HAP-1 (cell line): Measurements from ENCODE around the gene ADAMTS12.

Experiments
- DNase-seq, 2 experiments: peaks; one replicate each; pipeline ENCODE4 v3.0.0-alpha.2; 2016 to 2020; ENCODE audit warnings: low spot score in 2 of 2
- H3K27me3 ChIP-seq: fragments of 250-450 bp; sonication (Bioruptor Pico); 2 replicates; pipeline ENCODE4 v1.5.1; 2020; ENCODE audit warnings: low read depth, mild to moderate bottlenecking, moderate library complexity
- H3K36me3 ChIP-seq: fragments of 250-450 bp; sonication (Bioruptor Pico); replicated peaks from 2 replicates; pipeline ENCODE4 v1.5.1; 2020; ENCODE audit warnings: mild to moderate bottlenecking
- H3K4me1 ChIP-seq: fragments of 250-450 bp; sonication (Bioruptor Pico); 2 replicates; pipeline ENCODE4 v1.5.1; 2020; ENCODE audit warnings: mild to moderate bottlenecking
- H3K4me3 ChIP-seq: fragments of 250-450 bp; sonication (Bioruptor Pico); 2 replicates; pipeline ENCODE4 v1.5.1; 2020; ENCODE audit warnings: mild to moderate bottlenecking, moderate library complexity
- H3K9me3 ChIP-seq: fragments of 250-450 bp; sonication (Bioruptor Pico); 2 replicates; pipeline ENCODE4 v1.5.1; 2020; ENCODE audit warnings: mild to moderate bottlenecking, moderate library complexity
- in situ Hi-C: fragments of 300-500 bp; cut with MboI; formaldehyde crosslinking; loops from 3 replicates; pipeline ENCODE4 v1.14.3; 2020; ENCODE audit warnings: low sequenced_read_pairs, inconsistent platforms, mixed read lengths

ADAMTS12 gene

DNA sequence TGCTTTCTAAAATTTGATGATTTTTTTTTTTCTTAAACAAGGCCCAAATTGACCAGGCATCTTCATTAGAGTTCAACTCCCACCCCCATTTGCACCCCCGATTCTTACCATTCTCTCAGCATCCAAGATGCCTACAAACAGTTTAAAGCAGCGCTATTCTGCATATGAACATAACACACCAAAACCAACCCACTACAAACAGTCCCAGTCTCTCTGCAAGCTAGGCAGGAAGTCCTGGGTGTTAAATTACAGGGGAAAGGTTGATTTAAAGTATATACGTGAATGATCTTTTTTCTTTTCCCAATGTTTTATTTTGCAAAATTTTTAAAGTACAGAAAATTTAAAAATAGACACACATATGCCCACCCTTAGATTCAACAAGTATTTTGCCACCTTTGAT is 127.0 kb downstream of the ADAMTS12 start:
- in situ Hi-C loops: no loop called here
- no peak for DNase-seq
- Histone ChIP-seq H3K9me3 (no peaks in the 10 kb centered on the region), H3K4me3 (no peak overlapping the region), H3K27me3 (no peaks in the 10 kb centered on the region), H3K36me3 (no peaks in the 10 kb centered on the region), H3K4me1 (no peaks in the 10 kb centered on the region; the same call in 1 of the 2 replicates)

DNA sequence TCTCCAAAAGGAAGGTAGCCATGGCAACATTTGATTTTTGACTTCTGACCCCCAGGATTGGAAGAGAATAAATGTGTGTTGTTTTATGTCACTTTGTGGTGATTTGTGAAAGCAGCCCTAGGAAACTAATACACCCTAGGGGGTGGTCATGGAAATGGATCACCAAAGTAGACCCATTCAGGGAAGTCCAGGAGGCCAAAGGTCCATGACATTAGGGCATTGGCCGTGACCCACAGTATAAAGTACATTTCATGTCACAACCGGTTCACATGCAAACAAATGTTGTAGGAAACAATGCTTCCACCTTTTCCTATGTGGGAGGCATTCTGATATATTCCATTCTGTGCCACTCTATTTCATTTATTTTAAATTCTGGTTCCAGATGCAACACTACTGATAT is 128.4 kb downstream of the ADAMTS12 start:
- H3K36me3 ChIP-seq: no peaks in the 10 kb centered on the region
- H3K4me1 ChIP-seq: no peaks in the 10 kb centered on the region; the same call in 1 of the 2 replicates
- in situ Hi-C loops: no loop called here
- H3K4me3 ChIP-seq: no peak overlapping the region
- no peak for DNase-seq
- no peaks in the 10 kb centered on the region for H3K9me3 ChIP-seq
- no peaks in the 10 kb centered on the region for H3K27me3 ChIP-seq

DNA sequence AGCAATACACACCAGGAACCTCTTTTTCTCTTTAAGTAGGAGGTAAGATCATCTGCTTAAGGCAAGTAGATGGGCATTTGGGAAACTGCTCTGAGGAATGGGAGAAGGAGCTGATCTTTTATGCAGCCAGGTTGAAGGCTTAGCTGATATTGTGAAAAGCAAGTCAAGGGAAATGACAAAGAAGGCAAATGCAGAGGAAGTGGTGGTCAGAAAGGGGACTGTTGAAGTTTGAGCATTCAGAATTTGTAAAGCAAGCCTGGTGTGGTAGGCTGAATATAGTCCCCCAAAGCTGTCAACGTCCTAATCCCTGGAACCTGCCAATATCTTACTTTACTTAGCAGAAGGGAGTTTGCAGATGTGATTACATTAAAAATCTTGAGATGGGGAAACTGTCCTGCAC is 128.9 kb downstream of the ADAMTS12 start:
- no peaks in the 10 kb centered on the region; the same call in 1 of the 2 replicates for H3K4me1 ChIP-seq
- in situ Hi-C loops: no loop called here

DNA sequence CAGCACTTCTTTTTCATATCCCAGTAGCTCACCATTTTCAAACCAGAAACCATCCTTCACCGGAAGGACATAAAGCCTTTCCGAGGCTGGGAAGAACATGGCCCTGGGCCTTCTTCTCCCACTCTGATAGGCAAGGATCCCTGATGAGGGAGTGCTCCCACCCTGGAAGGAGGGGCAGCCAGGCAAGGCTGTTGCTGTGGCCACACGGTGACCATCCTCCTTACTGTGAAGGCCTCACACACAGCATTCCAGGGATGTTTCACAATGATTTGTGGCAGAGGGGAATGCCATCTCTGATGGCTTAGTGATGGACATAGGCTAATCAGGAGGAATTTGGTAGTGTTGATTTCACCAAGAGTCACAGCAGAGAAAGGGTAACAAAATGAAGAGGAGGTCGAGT is 130.7 kb downstream of the ADAMTS12 start:
- H3K4me3 ChIP-seq: no peak overlapping the region
- H3K27me3 ChIP-seq: no peaks in the 10 kb centered on the region
- H3K9me3 ChIP-seq: no peaks in the 10 kb centered on the region
- DNase-seq: no peak
- in situ Hi-C loops: no loop called here
- H3K36me3 ChIP-seq: no peaks in the 10 kb centered on the region
- no peaks in the 10 kb centered on the region; the same call in 1 of the 2 replicates for H3K4me1 ChIP-seq

More for the DNA sequence above, 128.9 kb downstream of the ADAMTS12 start:
- Histone ChIP-seq H3K9me3 (no peaks in the 10 kb centered on the region), H3K36me3 (no peaks in the 10 kb centered on the region), H3K27me3 (no peaks in the 10 kb centered on the region), H3K4me3 (no peak overlapping the region)
- no peak for DNase-seq

DNA sequence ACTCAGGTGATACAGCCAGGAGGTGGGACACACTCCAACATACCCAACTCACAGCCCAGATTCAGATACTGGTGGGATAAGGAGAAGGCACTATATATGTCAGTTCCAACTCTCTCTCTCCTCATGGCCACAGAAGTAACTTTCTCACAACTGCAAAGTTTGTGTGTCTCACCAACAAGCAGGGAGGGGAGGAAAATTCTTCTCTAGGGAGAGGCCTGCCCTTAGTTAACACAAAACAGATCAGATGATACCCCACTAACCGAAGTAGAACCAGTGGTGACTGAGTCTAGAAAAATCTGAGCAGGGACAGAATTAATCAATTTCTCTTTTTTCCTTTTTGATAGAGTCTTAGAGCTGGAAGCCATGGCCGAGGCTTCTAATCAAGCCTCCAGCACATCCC is 133.1 kb downstream of the ADAMTS12 start:
- Histone ChIP-seq H3K27me3 (no peaks in the 10 kb centered on the region), H3K9me3 (no peaks in the 10 kb centered on the region), H3K4me1 (no peaks in the 10 kb centered on the region), H3K4me3 (no peak overlapping the region), H3K36me3 (no peaks in the 10 kb centered on the region)
- no peak for DNase-seq
- in situ Hi-C loops: no loop called here

DNA sequence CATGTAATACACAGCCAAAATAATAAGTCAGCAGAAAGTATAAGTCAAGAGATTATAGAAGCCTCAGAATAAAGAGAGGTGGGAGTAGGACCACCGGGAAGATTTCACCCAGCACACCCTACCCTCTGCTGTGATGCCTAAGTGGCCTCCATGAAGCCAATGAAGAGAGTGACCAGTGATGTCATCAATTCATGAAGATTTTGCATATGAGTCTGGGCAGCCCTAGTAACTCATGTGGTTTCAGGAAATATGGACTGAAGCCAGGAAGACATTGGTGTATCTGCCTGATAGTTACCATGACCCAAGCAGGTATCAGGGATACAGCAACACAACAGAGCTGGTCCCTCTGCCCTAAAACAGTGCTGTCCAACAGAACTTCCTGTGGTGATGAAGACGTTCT is 135.3 kb downstream of the ADAMTS12 start:
- Histone ChIP-seq H3K4me3 (no peak overlapping the region), H3K27me3 (no peaks in the 10 kb centered on the region), H3K4me1 (no peaks in the 10 kb centered on the region), H3K36me3 (no peaks in the 10 kb centered on the region), H3K9me3 (no peaks in the 10 kb centered on the region)
- no peak for DNase-seq
- in situ Hi-C loops: no loop called here

DNA sequence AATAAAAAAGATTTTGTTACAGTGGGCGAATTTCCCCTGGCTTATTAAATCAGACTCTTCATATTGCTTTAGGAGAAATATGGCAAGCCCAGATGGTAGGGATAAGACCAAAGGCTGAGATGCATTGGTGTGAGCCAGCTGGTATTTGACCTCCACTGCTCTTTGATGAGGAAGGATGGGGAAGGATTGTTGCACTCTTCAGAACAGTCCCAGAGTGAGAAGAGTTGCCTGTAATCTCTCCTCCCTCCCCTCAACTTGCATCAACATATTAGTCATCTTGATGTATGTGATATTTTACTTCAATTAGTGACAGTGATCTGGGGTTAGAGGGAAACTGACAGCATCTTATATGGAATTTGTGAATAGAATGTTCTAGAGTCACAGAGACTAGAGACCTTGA is 136.6 kb downstream of the ADAMTS12 start:
- no peak for DNase-seq
- no peaks in the 10 kb centered on the region for H3K4me1 ChIP-seq
- in situ Hi-C loops: no loop called here
- no peaks in the 10 kb centered on the region for H3K9me3 ChIP-seq
- H3K4me3 ChIP-seq: no peak overlapping the region
- H3K27me3 ChIP-seq: no peaks in the 10 kb centered on the region
- no peaks in the 10 kb centered on the region for H3K36me3 ChIP-seq

DNA sequence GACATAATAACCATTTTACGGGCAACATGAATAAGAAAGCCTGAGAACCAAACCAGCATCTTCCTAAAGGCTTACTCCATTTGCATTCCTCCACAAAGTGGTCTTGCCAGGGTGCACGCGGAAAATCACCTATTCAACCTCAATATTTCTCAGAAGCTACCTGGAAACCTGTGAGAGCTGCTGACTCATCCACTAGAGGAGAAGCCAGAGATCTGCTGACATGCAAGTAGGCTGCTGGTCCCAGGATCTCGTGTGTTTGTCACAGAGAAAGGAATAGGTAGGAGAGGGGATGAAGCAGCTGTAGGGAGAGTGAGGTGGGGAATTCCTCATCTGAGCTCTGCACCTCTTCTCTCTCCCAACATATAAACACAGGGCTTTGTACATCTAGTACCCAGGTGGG is 138.1 kb downstream of the ADAMTS12 start:
- DNase-seq: no peak
- in situ Hi-C loops: no loop called here
- Histone ChIP-seq H3K4me3 (no peak overlapping the region), H3K27me3 (no peaks in the 10 kb centered on the region), H3K4me1 (no peaks in the 10 kb centered on the region), H3K36me3 (no peaks in the 10 kb centered on the region), H3K9me3 (no peaks in the 10 kb centered on the region)

DNA sequence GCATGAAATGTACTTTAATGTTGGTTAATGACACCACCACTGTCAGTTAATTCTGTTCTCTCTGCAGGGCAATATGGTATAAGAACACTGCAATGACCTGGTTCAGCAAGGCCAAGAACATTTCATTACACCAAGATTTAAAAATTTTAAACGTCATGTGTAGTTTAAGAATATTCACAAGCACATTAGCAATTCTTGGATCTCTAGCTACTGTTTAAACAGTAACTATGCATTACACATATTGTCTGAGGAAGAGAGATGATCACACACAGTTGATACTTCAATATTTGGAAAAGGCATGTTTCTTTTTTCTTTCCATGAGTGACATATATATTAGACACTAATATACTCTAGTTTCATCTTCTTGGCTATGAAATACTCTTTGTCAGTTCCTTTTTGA is 143.0 kb downstream of the ADAMTS12 start:
- no peak overlapping the region for H3K4me3 ChIP-seq
- DNase-seq: no peak
- H3K27me3 ChIP-seq: no peaks in the 10 kb centered on the region
- in situ Hi-C loops: no loop called here
- no peaks in the 10 kb centered on the region for H3K9me3 ChIP-seq
- no peaks in the 10 kb centered on the region for H3K4me1 ChIP-seq
- no peaks in the 10 kb centered on the region for H3K36me3 ChIP-seq

DNA sequence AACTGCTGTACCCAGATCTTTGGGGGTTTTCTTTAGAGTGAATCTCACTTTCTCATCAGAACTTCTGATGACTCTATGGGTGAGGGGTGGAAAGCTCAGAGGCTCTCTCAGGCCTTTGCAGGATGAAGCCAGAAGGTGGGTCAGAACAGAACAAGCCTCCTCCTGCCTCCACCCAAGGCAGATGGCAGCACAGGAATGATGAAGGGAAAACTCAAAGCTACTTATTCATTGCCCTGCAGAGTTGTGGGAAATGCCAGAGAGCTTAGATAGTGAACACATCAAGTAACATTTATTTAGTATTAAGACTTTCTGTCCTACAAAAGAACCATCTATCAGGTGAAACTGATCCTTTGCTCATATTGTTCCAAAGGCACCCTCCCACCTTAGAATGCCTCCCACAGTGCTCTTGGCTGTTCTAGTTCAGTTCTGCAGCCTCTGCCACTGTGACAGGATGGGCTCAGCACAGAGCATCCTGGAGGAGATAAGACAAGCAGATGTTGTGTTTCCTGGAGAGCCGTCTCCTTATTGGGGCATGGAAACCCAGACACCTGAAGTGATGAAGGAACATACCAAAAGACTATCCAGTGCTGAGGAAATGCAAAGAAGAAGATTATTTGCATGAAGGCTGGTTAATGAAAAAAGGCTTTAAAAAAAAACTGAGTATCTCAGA is 146.6 kb downstream of the ADAMTS12 start:
- H3K9me3 ChIP-seq: no peaks in the 10 kb centered on the region
- no peaks in the 10 kb centered on the region for H3K4me1 ChIP-seq
- in situ Hi-C loops: no loop called here
- no peak overlapping the region for H3K4me3 ChIP-seq
- no peak for DNase-seq
- no peaks in the 10 kb centered on the region for H3K27me3 ChIP-seq
- H3K36me3 ChIP-seq: no peaks in the 10 kb centered on the region

DNA sequence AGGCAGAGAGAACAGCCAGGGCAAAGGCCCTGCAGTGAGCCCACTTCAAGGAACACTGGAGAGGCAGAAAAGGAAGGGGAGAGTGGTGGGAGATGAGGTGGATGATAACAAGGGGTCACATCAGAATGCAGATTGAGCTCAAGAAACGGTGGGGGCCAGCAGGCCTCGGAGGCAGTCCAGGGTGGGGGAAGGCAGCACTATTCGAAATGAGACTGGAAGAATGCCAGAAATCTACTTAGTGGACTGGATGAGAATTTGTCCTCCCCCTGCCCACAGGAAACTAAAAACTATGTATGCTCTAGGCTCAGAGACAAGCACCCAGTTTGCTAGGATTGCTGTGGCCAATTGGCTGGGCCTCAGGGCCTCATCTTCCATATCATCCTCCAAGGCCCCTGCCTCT is 148.7 kb downstream of the ADAMTS12 start:
- Histone ChIP-seq H3K36me3 (no peaks in the 10 kb centered on the region), H3K4me1 (no peaks in the 10 kb centered on the region), H3K9me3 (no peaks in the 10 kb centered on the region), H3K27me3 (no peaks in the 10 kb centered on the region), H3K4me3 (no peak overlapping the region)
- in situ Hi-C loops: no loop called here
- DNase-seq: no peak

DNA sequence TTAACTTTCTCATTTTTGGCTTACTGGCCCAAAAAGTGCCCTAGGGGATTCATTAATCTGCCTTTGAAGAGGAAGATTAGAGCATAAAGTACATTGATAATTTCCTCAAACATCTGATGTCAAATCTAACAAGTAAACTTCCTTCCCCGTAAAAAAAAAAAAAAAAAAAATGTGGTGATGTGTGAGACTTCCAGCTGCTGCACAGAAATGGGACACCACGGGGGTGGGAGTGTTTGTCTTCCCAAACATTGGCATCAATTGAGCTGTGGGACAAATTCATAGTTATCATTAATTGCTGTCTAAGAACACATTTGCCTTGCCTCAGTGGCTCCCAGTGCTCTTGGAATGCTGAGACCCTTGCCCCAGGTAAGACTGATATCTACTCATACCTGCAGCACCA is 149.6 kb downstream of the ADAMTS12 start:
- in situ Hi-C loops: no loop called here
- no peaks in the 10 kb centered on the region for H3K27me3 ChIP-seq
- DNase-seq: no peak
- no peak overlapping the region for H3K4me3 ChIP-seq
- H3K4me1 ChIP-seq: no peaks in the 10 kb centered on the region
- H3K9me3 ChIP-seq: no peaks in the 10 kb centered on the region
- no peaks in the 10 kb centered on the region for H3K36me3 ChIP-seq

DNA sequence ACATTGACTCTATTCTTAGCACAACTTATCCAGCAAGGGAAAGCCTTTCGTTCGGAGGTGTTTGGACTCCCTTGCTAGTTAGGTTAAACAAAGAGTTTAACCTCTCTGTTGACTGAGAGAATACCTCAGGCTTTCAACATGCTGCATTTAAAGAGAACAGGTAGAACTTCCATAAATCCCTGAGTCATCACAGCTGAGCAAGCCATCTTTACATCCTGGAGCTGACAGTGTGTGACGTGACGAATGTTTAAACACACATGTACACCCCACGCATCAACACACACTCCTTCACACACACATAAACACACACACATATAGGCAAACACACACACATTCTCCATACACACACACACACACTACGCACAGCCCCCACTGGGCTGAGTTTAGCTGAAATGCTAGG is 152.8 kb downstream of the ADAMTS12 start:
- H3K9me3 ChIP-seq: no peaks in the 10 kb centered on the region
- no peaks in the 10 kb centered on the region for H3K4me1 ChIP-seq
- H3K27me3 ChIP-seq: no peaks in the 10 kb centered on the region
- no peaks in the 10 kb centered on the region for H3K36me3 ChIP-seq
- DNase-seq: no peak
- in situ Hi-C loops: no loop called here
- H3K4me3 ChIP-seq: no peak overlapping the region

DNA sequence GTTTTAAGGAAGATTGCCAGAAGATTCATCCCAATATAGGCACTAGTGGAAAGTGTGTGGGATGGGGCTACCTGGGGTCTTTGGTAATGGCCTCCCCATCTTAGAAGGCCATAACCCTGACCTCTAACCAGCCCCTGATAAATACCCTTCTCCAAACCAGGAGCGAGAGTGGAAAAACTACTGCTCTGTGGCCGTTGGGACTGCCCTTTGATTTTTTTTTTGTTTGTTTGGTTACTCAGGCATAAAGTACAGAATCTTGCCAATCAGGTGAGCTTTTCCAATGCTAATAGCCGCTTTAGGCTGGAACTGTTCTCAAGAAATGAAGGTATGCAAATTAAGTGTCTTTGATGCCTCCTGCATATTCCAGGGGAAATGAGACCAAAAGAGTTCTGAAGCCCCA is 153.7 kb downstream of the ADAMTS12 start:
- no peaks in the 10 kb centered on the region for H3K4me1 ChIP-seq
- no peaks in the 10 kb centered on the region for H3K36me3 ChIP-seq
- H3K9me3 ChIP-seq: no peaks in the 10 kb centered on the region
- no peak overlapping the region for H3K4me3 ChIP-seq
- in situ Hi-C loops: no loop called here
- DNase-seq: no peak
- H3K27me3 ChIP-seq: no peaks in the 10 kb centered on the region

DNA sequence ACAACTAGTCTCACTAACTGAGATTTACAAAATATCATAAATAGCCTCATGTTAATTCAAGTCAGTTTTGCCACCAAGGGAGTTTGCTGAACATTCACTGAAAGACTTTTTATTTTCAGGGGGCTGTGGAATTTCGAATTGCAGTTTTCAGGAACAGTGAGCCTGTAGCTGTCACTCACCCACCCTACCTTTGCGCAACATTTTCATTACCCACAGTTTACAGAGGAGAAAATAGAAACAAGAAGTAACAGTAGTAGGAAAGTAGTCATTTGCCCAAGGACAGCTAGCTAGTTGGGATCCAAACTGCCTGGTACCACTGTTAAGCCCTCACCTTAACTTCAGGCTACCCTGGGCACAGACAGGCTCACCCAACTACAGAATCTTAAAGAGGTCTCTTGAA is 154.1 kb downstream of the ADAMTS12 start:
- Histone ChIP-seq H3K36me3 (no peaks in the 10 kb centered on the region), H3K4me1 (no peaks in the 10 kb centered on the region), H3K27me3 (no peaks in the 10 kb centered on the region), H3K4me3 (no peak overlapping the region), H3K9me3 (no peaks in the 10 kb centered on the region)
- no peak for DNase-seq
- in situ Hi-C loops: no loop called here
